A204.1 (cell line): ENCODE measurements around the gene B4GALNT4.
"Not testable (repeated sequence)": the region's sequence is repeated elsewhere in the genome, so short reads cannot be mapped to it uniquely, and the experiment has no call there.

Experiments used
- FAIRE-seq: peaks from 2 replicates; lab custom pipeline; 2012; peaks lifted over from hg19 to GRCh38; lab: Jason Lieb, UNC

The B4GALNT4 gene

GRCh38 chr11:408154-409007, 39.1 kb downstream of the B4GALNT4 start:
- no peak for FAIRE-seq

DNA sequence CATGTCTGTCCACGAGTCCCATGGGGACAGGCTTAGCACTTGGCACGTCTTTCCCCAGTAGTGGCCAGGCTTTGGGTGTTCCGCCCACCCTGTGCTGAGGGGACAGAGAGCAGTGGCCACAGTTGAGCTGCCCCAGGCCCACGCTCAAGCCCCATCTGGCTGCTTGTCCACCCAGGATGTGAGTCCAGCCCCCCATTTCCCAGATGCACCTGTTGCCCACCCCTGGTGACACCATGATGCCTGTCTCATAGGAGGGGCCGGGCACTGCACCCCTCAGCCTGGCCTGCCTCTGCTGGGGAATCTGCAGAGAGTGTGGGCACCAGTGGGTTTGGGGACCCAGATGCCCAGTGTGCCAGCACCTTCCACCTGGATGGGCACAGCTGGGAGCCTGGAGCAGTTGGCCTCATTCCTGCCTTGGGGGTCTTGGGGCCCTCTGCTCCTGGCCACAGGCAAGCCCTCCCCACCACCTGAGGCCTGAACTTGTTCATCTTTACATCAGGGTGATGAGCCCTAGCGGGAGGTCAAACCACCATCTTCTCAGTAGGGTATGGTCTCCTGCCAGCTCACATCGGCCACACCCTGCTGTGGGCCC, 39.8 kb downstream of the B4GALNT4 start:
- FAIRE-seq: no peak

DNA sequence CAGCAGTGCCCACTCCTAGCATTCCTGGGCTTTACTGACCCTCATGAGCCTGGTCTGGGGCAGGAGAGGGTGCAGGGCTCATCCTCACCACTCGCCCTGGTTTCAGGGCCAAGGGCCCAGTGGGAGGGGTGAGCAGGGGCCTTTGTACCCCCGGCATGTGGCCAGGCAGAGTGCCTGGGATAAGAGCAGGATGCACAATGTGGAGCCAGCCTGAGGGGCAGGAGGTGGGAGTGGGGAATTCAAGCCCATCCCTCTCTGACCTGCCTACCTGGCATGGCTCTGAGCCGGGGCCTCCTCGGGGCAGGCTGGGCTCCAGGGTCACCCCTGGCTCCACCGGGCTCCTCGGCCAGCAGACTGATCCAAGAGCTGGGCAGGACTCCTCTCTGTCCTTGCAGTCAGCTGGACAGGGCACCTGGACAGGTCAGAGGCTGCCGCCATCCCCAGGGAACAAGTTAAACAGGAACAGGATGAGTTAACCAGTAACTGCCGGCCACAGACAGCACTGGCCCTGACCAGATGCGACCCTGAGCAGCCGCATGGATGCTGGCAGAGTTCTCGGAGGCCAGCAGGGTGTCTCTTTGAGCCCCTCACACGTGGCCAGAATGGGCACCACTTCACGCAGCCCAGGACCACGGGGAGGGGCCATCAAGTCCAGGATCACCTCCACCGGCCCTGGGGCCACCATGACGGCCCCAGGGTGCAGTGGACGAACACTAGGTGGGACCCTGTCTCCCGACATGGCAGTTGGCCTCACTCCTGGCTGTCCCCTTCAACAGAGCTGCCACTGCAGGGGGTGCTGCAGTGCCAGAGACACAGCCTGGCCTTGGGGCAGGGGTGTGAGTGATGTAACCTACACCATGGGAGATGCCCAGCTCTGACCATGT, 40.5 kb downstream of the B4GALNT4 start:
- FAIRE-seq: no peak

- not testable (repeated sequence) for FAIRE-seq
Measured at GRCh38 chr11:410711-411110, 41.4 kb downstream of the B4GALNT4 start.

DNA sequence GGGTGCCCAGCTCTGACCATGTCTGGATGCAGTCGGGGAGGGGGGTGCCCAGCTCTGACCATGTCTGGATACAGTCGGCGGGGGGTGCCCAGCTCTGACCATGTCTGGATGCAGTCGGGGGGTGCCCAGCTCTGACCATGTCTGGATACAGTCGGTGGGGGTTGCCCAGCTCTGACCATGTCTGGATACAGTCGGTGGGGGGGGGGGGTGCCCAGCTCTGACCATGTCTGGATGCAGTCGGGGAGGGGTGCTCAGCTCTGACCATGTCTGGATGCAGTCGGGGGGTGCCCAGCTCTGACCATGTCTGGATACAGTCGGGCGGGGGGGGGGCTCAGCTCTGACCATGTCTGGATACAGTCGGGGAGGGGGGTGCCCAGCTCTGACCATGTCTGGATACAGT, 42.2 kb downstream of the B4GALNT4 start:
- not testable (repeated sequence) for FAIRE-seq

DNA sequence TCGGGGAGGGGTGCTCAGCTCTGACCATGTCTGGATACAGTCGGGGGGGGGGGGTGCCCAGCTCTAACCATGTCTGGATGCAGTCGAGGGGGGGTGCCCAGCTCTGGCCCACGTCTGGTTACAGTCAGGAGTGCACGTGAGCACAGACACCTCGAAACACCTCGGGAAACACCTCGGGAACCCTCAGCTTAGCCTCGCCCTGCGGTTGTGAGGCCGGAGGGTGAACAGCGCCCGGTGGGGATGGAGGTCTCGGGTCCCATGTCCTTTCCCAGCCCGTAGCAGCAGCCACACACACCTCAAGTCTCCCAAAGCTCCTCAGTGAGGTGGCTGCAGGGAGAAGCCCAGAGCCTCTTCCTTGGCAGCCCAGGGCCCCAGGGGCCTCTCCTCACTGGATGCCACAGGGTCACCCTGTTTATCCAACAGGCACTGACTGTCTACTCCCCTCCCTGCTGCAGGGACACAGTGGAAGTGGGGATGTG, 43.4 kb downstream of the B4GALNT4 start:
- FAIRE-seq: no peak

- no peak for FAIRE-seq
Measured at GRCh38 chr11:413120-414081, 44.1 kb downstream of the B4GALNT4 start.

DNA sequence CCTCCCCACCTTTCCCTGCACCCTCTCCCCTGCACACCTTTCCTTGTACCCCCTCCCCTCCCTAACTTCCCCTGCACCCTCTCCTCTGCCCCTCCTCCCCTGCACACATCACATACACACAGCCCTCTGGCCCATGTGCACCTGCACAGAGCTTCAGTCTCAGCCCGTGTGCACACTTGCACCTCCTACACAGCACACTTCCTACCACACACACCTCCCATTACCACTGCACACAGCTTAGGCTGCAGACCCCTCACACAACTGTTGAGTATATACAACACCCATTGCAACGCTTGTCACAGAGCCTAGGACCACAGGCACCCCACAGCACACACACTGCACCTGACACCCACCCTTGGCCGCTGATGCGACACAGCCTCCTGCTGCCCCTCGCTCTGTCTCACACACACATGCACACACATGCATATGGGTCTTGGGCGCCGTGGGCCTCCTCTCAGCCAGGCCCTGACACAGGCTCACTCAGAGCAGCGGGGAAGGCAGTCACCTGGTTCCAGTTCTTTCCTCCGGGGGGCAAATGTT, 45.1 kb downstream of the B4GALNT4 start:
- no peak for FAIRE-seq

- FAIRE-seq: no peak
Measured at GRCh38 chr11:415640-416041, 46.3 kb downstream of the B4GALNT4 start.

DNA sequence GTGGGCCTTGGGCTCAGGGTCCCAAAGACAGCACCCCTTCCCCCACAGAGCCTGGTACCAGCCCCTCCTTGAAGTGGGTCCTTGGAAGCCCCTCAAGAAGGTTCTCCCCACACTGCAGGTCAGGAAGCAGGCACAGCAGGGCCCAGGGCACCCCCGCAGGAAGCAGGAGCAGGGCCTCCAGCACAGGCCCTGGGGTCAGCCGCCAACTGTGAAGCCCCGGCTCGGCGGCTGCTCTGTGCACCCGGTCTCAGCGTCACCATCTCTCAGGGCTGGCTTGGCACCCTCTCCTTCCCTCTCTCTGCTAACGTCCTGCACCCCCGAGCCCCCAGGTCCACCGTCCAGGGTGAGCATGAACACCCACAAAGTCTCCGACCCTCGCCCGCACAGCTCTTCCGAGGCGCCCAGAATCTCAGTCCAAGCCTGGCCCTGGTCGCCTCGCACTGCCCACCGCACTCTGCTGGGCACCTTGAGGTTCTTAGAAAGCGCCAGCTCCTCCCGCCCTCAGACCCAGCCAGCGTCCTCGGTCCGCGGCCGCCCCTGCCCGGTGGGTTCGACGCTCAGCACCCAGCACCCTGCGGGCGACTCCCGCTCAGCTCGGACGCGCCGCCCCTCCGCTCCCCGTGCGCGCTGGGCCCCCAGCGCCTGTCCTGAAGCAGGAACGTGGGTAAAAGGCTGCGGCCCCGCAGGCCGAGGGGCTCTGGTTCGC, 46.9 kb downstream of the B4GALNT4 start:
- FAIRE-seq: no peak

GRCh38 chr11:416757-417621, 47.7 kb downstream of the B4GALNT4 start:
- no peak for FAIRE-seq

DNA sequence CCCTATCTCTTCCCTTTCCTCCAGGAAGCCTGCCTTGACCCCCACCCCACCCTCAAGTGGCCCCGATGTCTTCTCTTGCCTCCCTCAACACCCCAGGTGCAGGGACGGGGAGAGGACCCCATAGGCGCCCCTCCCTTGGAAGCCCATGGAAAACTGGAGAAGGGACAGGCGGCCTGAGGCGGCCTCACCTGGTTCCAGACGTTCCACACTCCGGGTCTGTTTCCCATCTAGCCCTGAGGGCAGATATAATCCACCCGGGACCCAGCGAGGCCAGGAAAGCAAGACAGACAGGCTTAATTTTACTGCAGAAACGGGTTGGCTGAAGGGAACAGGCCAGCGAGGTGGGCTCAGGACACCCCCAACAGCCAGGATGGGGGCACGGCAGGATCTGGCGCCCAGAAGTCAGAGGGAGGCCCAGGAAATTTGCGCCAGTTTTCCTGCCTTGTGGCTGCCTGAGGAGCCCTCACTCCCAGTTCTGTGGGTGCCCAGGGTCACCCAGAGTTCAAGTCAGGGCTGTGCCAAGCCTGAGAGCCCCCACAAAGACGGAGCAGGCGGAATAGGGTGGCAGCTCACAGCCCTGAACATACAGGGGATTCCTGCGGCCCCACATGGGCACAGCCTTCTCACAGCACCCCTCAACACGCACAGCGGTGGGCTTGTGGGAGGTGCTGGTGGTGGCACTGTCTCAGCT, 48.5 kb downstream of the B4GALNT4 start:
- FAIRE-seq: no peak

GRCh38 chr11:418343-419247, 49.3 kb downstream of the B4GALNT4 start:
- FAIRE-seq: no peak

DNA sequence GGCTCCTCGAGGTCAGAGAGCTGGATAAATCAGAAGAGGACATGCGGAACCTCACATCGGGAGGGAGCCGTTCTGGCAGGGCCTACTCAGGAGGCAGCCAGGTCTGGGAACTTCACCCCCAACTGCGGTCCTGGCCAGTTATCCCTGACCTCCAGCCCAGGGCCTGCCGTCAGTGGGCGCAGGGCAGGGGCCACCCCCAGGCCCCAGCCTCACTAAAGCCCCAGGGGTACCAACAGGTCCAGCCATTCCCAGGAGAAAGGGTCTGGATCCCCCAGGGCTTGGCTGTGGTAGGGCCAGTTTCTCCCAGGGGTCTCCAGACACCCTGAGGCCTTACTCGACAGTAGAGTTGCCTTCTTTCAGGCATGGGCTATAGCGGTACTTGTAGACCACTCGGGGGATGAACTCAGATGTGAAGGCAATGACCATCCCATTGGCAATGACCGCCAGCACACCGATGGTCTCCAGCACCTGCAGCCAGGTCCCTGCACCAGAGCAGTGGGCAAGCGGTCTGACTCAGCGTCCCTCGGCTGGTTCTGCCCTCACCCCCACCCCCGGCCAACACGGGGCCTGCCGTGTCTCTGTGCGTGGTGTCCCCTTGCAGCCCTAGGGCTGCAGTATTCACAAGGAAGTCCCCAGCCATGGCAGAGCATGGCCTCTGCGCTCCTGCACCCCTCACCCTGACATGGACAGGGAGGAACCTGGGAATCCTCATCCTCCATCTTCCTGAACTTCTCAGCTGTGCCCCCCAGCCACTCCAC, 50.1 kb downstream of the B4GALNT4 start:
- no peak for FAIRE-seq

- FAIRE-seq: no peak
Measured at GRCh38 chr11:420054-420910, 51.0 kb downstream of the B4GALNT4 start.

GRCh38 chr11:420911-421321, 51.6 kb downstream of the B4GALNT4 start:
- no peak for FAIRE-seq
